Caco-2 (cell line): ENCODE data around the gene TGM3. TPM values are rescaled to one million over a fixed set of nuclear protein-coding genes. Genes with fewer than 3 reads are reported as not detected.

Experiments used
- BruUV-seq: library from RNA; stranded (reverse); fragments of 400-500 nt; replicated peaks from 2 replicates; lab custom pipeline; 2021; lab: Mats Ljungman, UMichigan
- CTCF ChIA-PET: fragments of 300-600 bp; sonication (Branson Sonifier 250); formaldehyde crosslinking; loops from one replicate; lab custom pipeline; 2022; ENCODE audit warnings: antibody characterized with exemption; lab: Charles Lee
- POLR2A ChIA-PET: fragments of 300-600 bp; sonication (Branson Sonifier 250); formaldehyde crosslinking; loops from one replicate; lab custom pipeline; 2022; ENCODE audit warnings: antibody characterized with exemption; lab: Charles Lee
- DNase-seq, 2 experiments: peaks; one replicate each; pipeline versions ENCODE4 v3.0.0 to v3.0.0-alpha.2; 2020 to 2022
- H3K27me3 ChIP-seq: replicated peaks from 2 replicates; pipeline ENCODE4 v1.6.0; 2011; ENCODE audit warnings: low read length; ENCODE audit not compliant: control insufficient read depth, insufficient read depth
- H3K36me3 ChIP-seq: 2 replicates; pipeline ENCODE4 v1.5.1; 2011; ENCODE audit warnings: low read length; ENCODE audit not compliant: control insufficient read depth, insufficient read depth
- H3K4me1 ChIP-seq: fragments of 250-450 bp; sonication (Bioruptor Pico); 2 replicates; pipeline ENCODE4 v1.5.1; 2020; ENCODE audit warnings: mild to moderate bottlenecking
- H3K4me3 ChIP-seq: 2 replicates; pipeline ENCODE4 v1.5.1; 2011; ENCODE audit warnings: low read depth, mild to moderate bottlenecking, control low read depth, low read length
- H3K9me3 ChIP-seq: fragments of 250-450 bp; sonication (Bioruptor Pico); 2 replicates; pipeline ENCODE4 v1.5.1; 2020; ENCODE audit warnings: mild to moderate bottlenecking, moderate library complexity
- H3K27ac Mint-ChIP-seq: one replicate; pipeline ENCODE4 v1.8.0; 2022; ENCODE audit warnings: mixed read lengths; ENCODE audit not compliant: unreplicated experiment
- H3K27me3 Mint-ChIP-seq: one replicate; pipeline ENCODE4 v1.8.0; 2022; ENCODE audit warnings: mixed read lengths; ENCODE audit not compliant: insufficient read depth, unreplicated experiment
- H3K36me3 Mint-ChIP-seq: one replicate; pipeline ENCODE4 v1.8.0; 2022; ENCODE audit warnings: mild to moderate bottlenecking, mixed read lengths; ENCODE audit not compliant: insufficient read depth, unreplicated experiment
- H3K4me1 Mint-ChIP-seq: one replicate; pipeline ENCODE4 v1.8.0; 2022; ENCODE audit warnings: low read depth, mixed read lengths; ENCODE audit not compliant: unreplicated experiment
- H3K4me3 Mint-ChIP-seq: one replicate; pipeline ENCODE4 v1.8.0; 2022; ENCODE audit warnings: mild to moderate bottlenecking, moderate library complexity, mixed read lengths; ENCODE audit not compliant: unreplicated experiment
- H3K9me3 Mint-ChIP-seq: one replicate; pipeline ENCODE4 v1.8.0; 2022; ENCODE audit warnings: mixed read lengths; ENCODE audit not compliant: unreplicated experiment
- CTCF ChIP-seq, 2 experiments: fragments of 200-600 bp in 1 of 2; IDR thresholded peaks; 1 replicate in 1 of 2; 2 replicates in 1 of 2; pipeline versions ENCODE4 v1.5.1 to v1.8.0; 2011 to 2022; ENCODE audit warnings: antibody characterized with exemption in 1 of 2, control low read depth in 1 of 2, inconsistent platforms in 1 of 2, low read depth in 1 of 2, low read length in 1 of 2, mild to moderate bottlenecking in 1 of 2, moderate library complexity in 1 of 2; ENCODE audit not compliant: insufficient read depth in 1 of 2, severe bottlenecking in 1 of 2, unreplicated experiment in 1 of 2
- intact Hi-C: fragments of 100-400 bp; cut with micrococcal nuclease; formaldehyde crosslinking; loops from one replicate; pipeline ENCODE4 v1.10.0; 2022; ENCODE audit not compliant: unreplicated experiment
- total RNA-seq: library from RNA; stranded (reverse); gene quantifications from 2 replicates; pipeline ENCODE4 v1.2.3, GENCODE V29; 2022

The TGM3 gene
- total RNA-seq, 1 experiment from 2014 or later, result 0.20 TPM

GRCh38 chr20:2365666-2366065 lies 69.9 kb downstream of the TGM3 start:
- Mint-ChIP-seq H3K27ac (no peak overlapping the region), H3K27me3 (peaks cover 14% of the 10 kb centered on the region), H3K4me1 (no peaks in the 10 kb centered on the region), H3K4me3 (no peak overlapping the region), H3K9me3 (peaks cover 30% of the 10 kb centered on the region), H3K36me3 (no peaks in the 10 kb centered on the region)
- Histone ChIP-seq H3K4me1 (no peaks in the 10 kb centered on the region), H3K36me3 (no peaks in the 10 kb centered on the region), H3K9me3 (peaks cover 5% of the 10 kb centered on the region; the same call in 1 of the 2 replicates), H3K4me3 (no peak overlapping the region), H3K27me3 (no peaks in the 10 kb centered on the region)
- DNase-seq, result no peak
- CTCF ChIA-PET, result no interaction called here
- no peak for TF ChIP-seq CTCF (IDR thresholded peaks at IDR 0.05; ENCODE audit: insufficient read depth in 1 of 2, low read depth in 1 of 2, low read length in 1 of 2, severe bottlenecking in 1 of 2, unreplicated experiment in 1 of 2)
- POLR2A ChIA-PET, result no interaction called here
- intact Hi-C loops, result no loop called here
- BruUV-seq, result no TSS peak

DNA sequence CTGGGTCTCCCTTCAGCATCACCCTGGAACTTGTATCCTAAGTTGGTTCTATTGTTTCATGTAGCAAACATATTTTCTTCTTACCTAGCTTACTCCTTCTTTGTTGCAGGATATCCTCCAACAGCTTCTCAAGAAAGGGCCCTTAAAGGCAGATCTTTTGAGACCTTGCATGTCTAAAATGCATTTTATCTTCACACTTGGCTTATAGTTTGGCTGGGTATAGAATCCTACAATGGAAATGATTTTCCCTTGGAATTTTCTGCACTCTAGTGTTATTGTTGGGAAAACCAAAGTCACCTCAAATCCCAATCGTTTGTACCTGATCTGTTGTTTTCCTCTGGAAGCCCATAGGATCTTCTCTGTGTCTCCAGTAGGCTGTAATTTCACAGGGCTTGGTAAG lies 72.8 kb downstream of the TGM3 start:
- intact Hi-C loops, result no loop called here

GRCh38 chr20:2373098-2373497 lies 77.3 kb downstream of the TGM3 start:
- H3K36me3 Mint-ChIP-seq, result peaks cover 5% of the 10 kb centered on the region
- no peak overlapping the region for H3K4me3 ChIP-seq
- ChIA-PET POLR2A (no interaction called here), CTCF (no interaction called here)
- no peak for TF ChIP-seq CTCF (IDR thresholded peaks at IDR 0.05; ENCODE audit: insufficient read depth in 1 of 2, low read depth in 1 of 2, low read length in 1 of 2, severe bottlenecking in 1 of 2, unreplicated experiment in 1 of 2)
- no peak overlapping the region for H3K4me3 Mint-ChIP-seq
- intact Hi-C loops, result no loop called here
- no peaks in the 10 kb centered on the region for H3K4me1 Mint-ChIP-seq
- peaks cover 19% of the 10 kb centered on the region for H3K27me3 Mint-ChIP-seq
- no peaks in the 10 kb centered on the region for H3K4me1 ChIP-seq
- H3K9me3 Mint-ChIP-seq, result peaks cover 19% of the 10 kb centered on the region
- H3K9me3 ChIP-seq, result peaks cover 5% of the 10 kb centered on the region; the same call in 1 of the 2 replicates
- DNase-seq, result no peak
- H3K27ac Mint-ChIP-seq, result no peak overlapping the region
- BruUV-seq, result no TSS peak
- H3K27me3 ChIP-seq, result no peaks in the 10 kb centered on the region
- H3K36me3 ChIP-seq, result no peaks in the 10 kb centered on the region

More for the DNA sequence above, 72.8 kb downstream of the TGM3 start:
- CTCF ChIA-PET, result interaction anchor here (1.0 kb wide), 1 partner anchor 10 kb away, joined by 4 read pairs; no protein-coding TSS in a partner anchor
- no peak overlapping the region for H3K27ac Mint-ChIP-seq
- DNase-seq, result no peak
- no TSS peak for BruUV-seq
- Histone ChIP-seq H3K9me3 (peaks cover 5% of the 10 kb centered on the region; the same call in 1 of the 2 replicates), H3K4me3 (no peak overlapping the region), H3K36me3 (no peaks in the 10 kb centered on the region), H3K4me1 (no peaks in the 10 kb centered on the region), H3K27me3 (no peaks in the 10 kb centered on the region)
- POLR2A ChIA-PET, result no interaction called here
- no peaks in the 10 kb centered on the region for H3K4me1 Mint-ChIP-seq
- H3K4me3 Mint-ChIP-seq, result no peak overlapping the region
- H3K9me3 Mint-ChIP-seq, result peaks cover 19% of the 10 kb centered on the region
- H3K27me3 Mint-ChIP-seq, result peaks cover 14% of the 10 kb centered on the region
- H3K36me3 Mint-ChIP-seq, result no peaks in the 10 kb centered on the region
- no peak for TF ChIP-seq CTCF (IDR thresholded peaks at IDR 0.05; ENCODE audit: insufficient read depth in 1 of 2, low read depth in 1 of 2, low read length in 1 of 2, severe bottlenecking in 1 of 2, unreplicated experiment in 1 of 2)
